Neuron (in vitro differentiated cells): ENCODE results near the gene PPIL6.

Source experiments
- H2AFZ ChIP-seq: one replicate; pipeline ENCODE4 v1.6.1; 2013; ENCODE audit warnings: low read depth, mild to moderate bottlenecking, inconsistent platforms, low read length, moderate library complexity
- H3K27me3 ChIP-seq: one replicate; pipeline ENCODE4 v1.6.1; 2013; ENCODE audit warnings: low read length; ENCODE audit not compliant: insufficient read depth
- H3K36me3 ChIP-seq: one replicate; pipeline ENCODE4 v1.6.1; 2013; ENCODE audit warnings: low read length; ENCODE audit not compliant: insufficient read depth
- H3K4me1 ChIP-seq: one replicate; pipeline ENCODE4 v1.6.1; 2013; ENCODE audit warnings: low read length; ENCODE audit not compliant: insufficient read depth
- H3K4me3 ChIP-seq: 2 replicates; pipeline ENCODE4 v1.5.1; 2013; ENCODE audit warnings: mild to moderate bottlenecking, low read length, moderate library complexity
- H3K9me3 ChIP-seq: one replicate; pipeline ENCODE4 v1.6.1; 2013; ENCODE audit warnings: low read length

The PPIL6 gene

GRCh38 chr6:109348226-109348625 is 92.2 kb downstream of the PPIL6 start:
- Histone ChIP-seq H3K27me3 (no peaks in the 10 kb centered on the region), H3K4me3 (no peak overlapping the region), H3K36me3 (no peaks in the 10 kb centered on the region), H2AFZ (no peak overlapping the region), H3K9me3 (no peaks in the 10 kb centered on the region), H3K4me1 (no peaks in the 10 kb centered on the region)

- Histone ChIP-seq H3K36me3 (no peaks in the 10 kb centered on the region), H3K4me1 (no peaks in the 10 kb centered on the region), H3K9me3 (no peaks in the 10 kb centered on the region), H3K4me3 (no peak overlapping the region), H3K27me3 (no peaks in the 10 kb centered on the region), H2AFZ (no peak overlapping the region)
Observed at GRCh38 chr6:109347779-109348178, 92.6 kb downstream of the PPIL6 start.

GRCh38 chr6:109345986-109346385 is 94.4 kb downstream of the PPIL6 start:
- no peaks in the 10 kb centered on the region for H3K36me3 ChIP-seq
- no peaks in the 10 kb centered on the region for H3K27me3 ChIP-seq
- H2AFZ ChIP-seq: no peak overlapping the region
- no peak overlapping the region for H3K4me3 ChIP-seq
- no peaks in the 10 kb centered on the region for H3K4me1 ChIP-seq
- H3K9me3 ChIP-seq: no peaks in the 10 kb centered on the region

GRCh38 chr6:109344226-109344625 is 96.2 kb downstream of the PPIL6 start:
- Histone ChIP-seq H3K4me3 (no peak overlapping the region), H3K27me3 (no peaks in the 10 kb centered on the region), H3K4me1 (no peaks in the 10 kb centered on the region), H2AFZ (no peak overlapping the region), H3K36me3 (no peaks in the 10 kb centered on the region), H3K9me3 (no peaks in the 10 kb centered on the region)

GRCh38 chr6:109343518-109343917 is 96.9 kb downstream of the PPIL6 start:
- H3K36me3 ChIP-seq: no peaks in the 10 kb centered on the region
- no peak overlapping the region for H2AFZ ChIP-seq
- H3K4me3 ChIP-seq: no peak overlapping the region
- H3K27me3 ChIP-seq: no peaks in the 10 kb centered on the region
- H3K9me3 ChIP-seq: no peaks in the 10 kb centered on the region
- no peaks in the 10 kb centered on the region for H3K4me1 ChIP-seq

GRCh38 chr6:109342911-109343310 is 97.5 kb downstream of the PPIL6 start:
- H3K36me3 ChIP-seq: no peaks in the 10 kb centered on the region
- no peaks in the 10 kb centered on the region for H3K27me3 ChIP-seq
- no peaks in the 10 kb centered on the region for H3K4me1 ChIP-seq
- no peaks in the 10 kb centered on the region for H3K9me3 ChIP-seq
- H3K4me3 ChIP-seq: no peak overlapping the region
- no peak overlapping the region for H2AFZ ChIP-seq

GRCh38 chr6:109342506-109342905 is 97.9 kb downstream of the PPIL6 start:
- H3K27me3 ChIP-seq: no peaks in the 10 kb centered on the region
- H3K36me3 ChIP-seq: no peaks in the 10 kb centered on the region
- H2AFZ ChIP-seq: no peak overlapping the region
- no peaks in the 10 kb centered on the region for H3K4me1 ChIP-seq
- no peaks in the 10 kb centered on the region for H3K9me3 ChIP-seq
- H3K4me3 ChIP-seq: no peak overlapping the region

GRCh38 chr6:109340811-109341210 is 99.6 kb downstream of the PPIL6 start:
- Histone ChIP-seq H3K4me1 (no peaks in the 10 kb centered on the region), H2AFZ (no peak overlapping the region), H3K27me3 (no peaks in the 10 kb centered on the region), H3K36me3 (no peaks in the 10 kb centered on the region), H3K9me3 (no peaks in the 10 kb centered on the region), H3K4me3 (no peak overlapping the region)
